C4-2B (cell line): ENCODE data around the gene RNF181.

Experiments
- CTCF ChIP-seq: fragments of 450-650 bp; conservative IDR thresholded peaks from 2 replicates; pipeline ENCODE4 v1.5.1; 2017; ENCODE audit warnings: mild to moderate bottlenecking
- ZFX ChIP-seq: fragments of 450-650 bp; IDR thresholded peaks from 2 replicates; pipeline ENCODE4 v1.6.1; 2017

GRCh38 chr2:85564144-85564563 is 31.4 kb upstream of the RNF181 start:
- TF ChIP-seq CTCF (no peak), ZFX (no peak)
